HepG2 (cell line): ENCODE measurements around the gene CDX1. TPM values are rescaled to one million over a fixed set of nuclear protein-coding genes. Genes with fewer than 3 reads are reported as not detected.

ENCODE experiments used
- CBFB ChIP-seq: sonication (generic); formaldehyde crosslinking; IDR thresholded peaks from 2 replicates; pipeline ENCODE4 v1.4.0; 2020; ENCODE audit warnings: missing genetic modification reagents
- FIP1L1 ChIP-seq: fragments of 200-400 bp; formaldehyde crosslinking; IDR thresholded peaks from 2 replicates; pipeline ENCODE4 v1.6.1; 2018; ENCODE audit warnings: low read depth, mild to moderate bottlenecking, low read length, moderate library complexity, borderline replicate concordance; ENCODE audit not compliant: insufficient read depth
- HNRNPK ChIP-seq: fragments of 200-400 bp; formaldehyde crosslinking; IDR thresholded peaks from 2 replicates; pipeline ENCODE4 v1.6.1; 2018; ENCODE audit warnings: low read length, low read depth, moderate library complexity, mild to moderate bottlenecking; ENCODE audit not compliant: poor library complexity, severe bottlenecking
- HNRNPUL1 ChIP-seq: fragments of 200-400 bp; formaldehyde crosslinking; IDR thresholded peaks from 2 replicates; pipeline ENCODE4 v1.6.1; 2017; ENCODE audit warnings: low read depth, mild to moderate bottlenecking, low read length, moderate library complexity
- MXI1 ChIP-seq: IDR thresholded peaks from 3 replicates; pipeline ENCODE4 v1.6.1; 2012; ENCODE audit warnings: low read depth, low read length, inconsistent platforms, borderline replicate concordance
- NR2F1 ChIP-seq, 2 experiments: fragments of 450-650 bp in 1 of 2; formaldehyde crosslinking in 1 of 2; IDR thresholded peaks; 2 replicates each; pipeline versions ENCODE4 v1.5.0 to v1.6.1; 2016 to 2020; ENCODE audit warnings: mild to moderate bottlenecking in 1 of 2, missing compliant biosample characterization in 1 of 2, missing genetic modification reagents in 1 of 2, moderate library complexity in 1 of 2
- PLRG1 ChIP-seq: fragments of 450-650 bp; conservative IDR thresholded peaks from 2 replicates; pipeline ENCODE4 v1.6.1; 2016
- POLR2AphosphoS2 ChIP-seq: IDR thresholded peaks from 2 replicates; pipeline ENCODE4 v1.6.1; 2011; ENCODE audit warnings: low read depth, low read length, improper control_type of control experiment
- RBM39 ChIP-seq: fragments of 200-400 bp; formaldehyde crosslinking; IDR thresholded peaks from one replicate; pipeline ENCODE4 v1.6.1; 2018; ENCODE audit warnings: antibody characterized with exemption, mild to moderate bottlenecking, low read depth, low read length; ENCODE audit not compliant: poor library complexity, severe bottlenecking
- REPIN1 ChIP-seq: sonication (generic); formaldehyde crosslinking; IDR thresholded peaks from 2 replicates; pipeline ENCODE4 v1.8.0; 2022; ENCODE audit warnings: missing genetic modification reagents, low read depth, mild to moderate bottlenecking, borderline replicate concordance
- RNF2 ChIP-seq: fragments of 450-650 bp; conservative IDR thresholded peaks from 2 replicates; pipeline ENCODE4 v1.6.1; 2016; ENCODE audit warnings: low read depth
- SCMH1 ChIP-seq: sonication (generic); formaldehyde crosslinking; IDR thresholded peaks from 2 replicates; pipeline ENCODE4 v1.9.0; 2021; ENCODE audit warnings: missing genetic modification reagents, mild to moderate bottlenecking, borderline replicate concordance
- SIN3B ChIP-seq: fragments of 150-350 bp; IDR thresholded peaks from 2 replicates; pipeline ENCODE4 v1.6.1; 2014; ENCODE audit warnings: low read length
- SIX4 ChIP-seq: sonication (generic); formaldehyde crosslinking; IDR thresholded peaks from 2 replicates; pipeline ENCODE4 v1.4.0; 2020; ENCODE audit warnings: missing genetic modification reagents
- ZNF138 ChIP-seq: sonication (generic); formaldehyde crosslinking; IDR thresholded peaks from 2 replicates; pipeline ENCODE4 v1.5.0; 2020; ENCODE audit warnings: mild to moderate bottlenecking, low read depth, missing genetic modification reagents
- ZNF224 ChIP-seq: sonication (generic); formaldehyde crosslinking; IDR thresholded peaks from 2 replicates; pipeline ENCODE4 v1.5.0; 2020; ENCODE audit warnings: mild to moderate bottlenecking, missing genetic modification reagents
- ZNF24 ChIP-seq: fragments of 450-650 bp; IDR thresholded peaks from 2 replicates; pipeline ENCODE4 v1.6.1; 2017; ENCODE audit warnings: antibody characterized with exemption, mild to moderate bottlenecking
- ZNF318 ChIP-seq: sonication (generic); formaldehyde crosslinking; IDR thresholded peaks from 2 replicates; pipeline ENCODE4 v1.4.0; 2020; ENCODE audit warnings: mild to moderate bottlenecking, missing genetic modification reagents
- ZNF468 ChIP-seq: sonication (generic); formaldehyde crosslinking; IDR thresholded peaks from 2 replicates; pipeline ENCODE4 v1.8.0; 2022; ENCODE audit warnings: mild to moderate bottlenecking, moderate library complexity, missing genetic modification reagents
- ZNF619 ChIP-seq: sonication (generic); formaldehyde crosslinking; IDR thresholded peaks from 2 replicates; pipeline ENCODE4 v1.4.0; 2020; ENCODE audit warnings: mild to moderate bottlenecking, missing genetic modification reagents
- ZNF766 ChIP-seq: sonication (generic); formaldehyde crosslinking; IDR thresholded peaks from 2 replicates; pipeline ENCODE4 v1.5.0; 2020; ENCODE audit warnings: missing genetic modification reagents, borderline replicate concordance
- ZSCAN9 ChIP-seq: IDR thresholded peaks from 2 replicates; pipeline ENCODE4 v1.6.1; 2016; ENCODE audit warnings: borderline replicate concordance
- polyA plus RNA-seq, 8 experiments: library from polyadenylated mRNA; depleted of rRNA in 3 of 8; stranded (reverse) in 7 of 8; unstranded in 1 of 8; fragments of >200 nt; fragmentation: Illumina TruSeq in 4 of 8; extraction: Trizol in 4 of 8; gene quantifications; 2 replicates each; pipeline versions ENCODE4 v1.2.1 to v1.2.3, GENCODE V29; 2011 to 2016; ENCODE audit warnings: low read depth in 4 of 8, missing spikeins in 1 of 8, mixed read lengths in 1 of 8; ENCODE audit not compliant: insufficient read depth in 1 of 8
- total RNA-seq, 5 experiments: library from RNA; depleted of rRNA; stranded (reverse); fragments of >200 nt; fragmentation: Illumina TruSeq; extraction: Trizol; gene quantifications; 2 replicates each; pipeline ENCODE4 v1.2.3, GENCODE V29; 2016; ENCODE audit warnings: low read depth in 1 of 5
- TF ChIP-seq, protein P1 (sequence below): sonication (generic); formaldehyde crosslinking; IDR thresholded peaks from 2 replicates; pipeline ENCODE4 v1.5.1; 2020; ENCODE audit warnings: missing genetic modification reagents, mild to moderate bottlenecking, borderline replicate concordance

CDX1 gene
- total and polyA plus RNA-seq, 2 of the 13 experiments (the other 11 are each of a cell fraction or from before 2014, with no cell fraction given): not detected

DNA sequence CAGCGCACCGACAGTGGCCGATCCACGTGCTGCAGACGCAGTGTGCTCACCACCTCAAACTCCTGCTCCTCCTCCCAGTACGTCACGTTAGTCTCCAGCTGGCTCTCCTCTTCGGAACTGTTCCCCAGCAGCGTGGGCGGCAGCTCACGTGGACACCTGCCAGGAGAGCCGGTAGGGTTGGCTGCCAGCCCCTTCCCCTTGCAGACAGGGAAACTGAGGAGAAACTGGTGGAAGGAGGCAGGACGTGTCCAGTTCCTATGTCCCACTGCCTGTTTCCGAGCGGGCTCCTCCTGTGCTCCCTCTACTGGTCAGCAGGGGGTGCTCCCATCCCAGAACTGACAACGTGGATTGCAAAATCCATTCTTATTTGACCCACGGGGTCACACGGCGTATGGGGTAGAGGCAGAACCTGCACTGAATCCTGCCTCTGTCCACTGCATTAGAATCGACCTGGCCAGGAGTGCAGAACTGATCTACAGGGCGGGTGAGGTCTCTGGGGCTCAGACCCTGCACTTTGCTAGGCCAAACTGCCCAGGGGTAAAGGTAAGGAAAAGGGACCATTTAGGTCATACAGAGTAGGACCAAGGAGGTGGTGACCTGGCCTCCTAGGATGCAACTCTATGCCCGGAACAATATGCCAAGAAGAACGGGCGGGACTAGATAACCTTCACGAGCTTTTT, 36.6 kb upstream of the CDX1 start (continued):
- TF ChIP-seq REPIN1 (CRISPR knock-in tag) (peak; percentile 48; the same call in 1 of the 2 replicates), HNRNPUL1 (no peak), NR2F1 (CRISPR knock-in tag; IDR thresholded peaks at IDR 0.05) (peak; percentile 98 to 99), POLR2AphosphoS2 (no peak), ZNF468 (CRISPR knock-in tag) (no peak), MXI1 (0 out of 3 replicates have a peak, but pooled peaks have one; percentile 18), RNF2 (no peak), FIP1L1 (no peak), SCMH1 (CRISPR knock-in tag) (no peak), ZNF318 (CRISPR knock-in tag) (no peak), SIX4 (CRISPR knock-in tag) (no peak), ZNF24 (no peak), ZNF619 (CRISPR knock-in tag) (0 out of 2 replicates have a peak, but pooled peaks have one; percentile 38), ZNF766 (no peak), ZSCAN9 (CRISPR knock-in tag) (0 out of 2 replicates have a peak, but pooled peaks have one; percentile 68), PLRG1 (no peak), CBFB (CRISPR knock-in tag) (peak; percentile 62; the same call in 1 of the 2 replicates), SIN3B (no peak), HNRNPK (no peak), ZNF138 (CRISPR knock-in tag) (no peak), RBM39 (no peak), ZNF224 (no peak)
- TF ChIP-seq, protein P1, sequence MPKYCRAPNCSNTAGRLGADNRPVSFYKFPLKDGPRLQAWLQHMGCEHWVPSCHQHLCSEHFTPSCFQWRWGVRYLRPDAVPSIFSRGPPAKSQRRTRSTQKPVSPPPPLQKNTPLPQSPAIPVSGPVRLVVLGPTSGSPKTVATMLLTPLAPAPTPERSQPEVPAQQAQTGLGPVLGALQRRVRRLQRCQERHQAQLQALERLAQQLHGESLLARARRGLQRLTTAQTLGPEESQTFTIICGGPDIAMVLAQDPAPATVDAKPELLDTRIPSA: no peak
